ENCODE data around the gene NAA30.

GRCh38 chr14:57418999-57419398 lies 28.6 kb downstream of the NAA30 start:
- TF ChIP-seq REST (IDR thresholded peaks at IDR 0.05; ENCODE audit: insufficient read depth in 1 of 2, low read depth in 2 of 2, low read length in 2 of 2) (no peak), TAF1 (IDR thresholded peaks at IDR 0.05; ENCODE audit: borderline replicate concordance, insufficient read depth, low read length) (no peak), POLR2AphosphoS5 (IDR thresholded peaks at IDR 0.05; ENCODE audit: low read depth, low read length) (no peak), SIN3A (IDR thresholded peaks at IDR 0.05; ENCODE audit: borderline replicate concordance, insufficient read depth, low read length) (no peak)

All from PFSK-1 (cell line).